Germinal center (tissue), 1 donor: ENCODE data around the gene KRTAP10-6.
"Not testable (repeated sequence)": the region's sequence is repeated elsewhere in the genome, so short reads cannot be mapped to it uniquely, and the experiment has no call there.

Source experiments
- DNase-seq: peaks from one replicate; pipeline ENCODE4 v3.0.0; 2012; ENCODE audit warnings: mixed read lengths, low spot score

Gene KRTAP10-6

GRCh38 chr21:44592446-44593311, at the start of gene KRTAP10-6:
TSS of gene KRTAP10-6 (minus strand) at chr21:44592505. CDS start at chr21:44592484, 21 bp downstream.
- no peak for DNase-seq

- DNase-seq = no peak
These were observed 48.5 kb upstream of the KRTAP10-6 start for GRCh38 chr21:44640761-44641160.

- no peak for DNase-seq
These were observed 47.0 kb upstream of the KRTAP10-6 start for GRCh38 chr21:44639331-44639655.

- DNase-seq = not testable (repeated sequence)
These were observed 46.4 kb upstream of the KRTAP10-6 start for GRCh38 chr21:44638506-44639330.

GRCh38 chr21:44637851-44638348, 45.6 kb upstream of the KRTAP10-6 start:
- DNase-seq = not testable (repeated sequence)

GRCh38 chr21:44637018-44637850, 44.9 kb upstream of the KRTAP10-6 start, which contains the start of gene KRTAP10-10:
TSS of gene KRTAP10-10 (plus strand) at chr21:44637356. CDS start at chr21:44637418, 62 bp downstream.
- no peak for DNase-seq

- no peak for DNase-seq
These were observed 44.1 kb upstream of the KRTAP10-6 start for GRCh38 chr21:44636209-44637017.

- DNase-seq = no peak
These were observed 39.8 kb upstream of the KRTAP10-6 start for GRCh38 chr21:44632067-44632466.

GRCh38 chr21:44630440-44630839, 38.1 kb upstream of the KRTAP10-6 start:
- DNase-seq = no peak

GRCh38 chr21:44628707-44629391, 36.5 kb upstream of the KRTAP10-6 start:
- DNase-seq = no peak

- not testable (repeated sequence) for DNase-seq
These were observed 35.5 kb upstream of the KRTAP10-6 start for GRCh38 chr21:44627831-44628233.

GRCh38 chr21:44627181-44627822, 35.0 kb upstream of the KRTAP10-6 start:
- DNase-seq = not testable (repeated sequence)

GRCh38 chr21:44626673-44627143, 34.4 kb upstream of the KRTAP10-6 start, which contains the start of gene KRTAP10-9:
TSS of gene KRTAP10-9 (plus strand) at chr21:44627093. CDS start at chr21:44627172, 79 bp downstream.
- no peak for DNase-seq

- DNase-seq = no peak
These were observed 34.0 kb upstream of the KRTAP10-6 start for GRCh38 chr21:44626262-44626661.

GRCh38 chr21:44625756-44626155, 33.5 kb upstream of the KRTAP10-6 start:
- no peak for DNase-seq

- no peak for DNase-seq
These were observed 31.3 kb upstream of the KRTAP10-6 start for GRCh38 chr21:44623575-44623974.

- no peak for DNase-seq
These were observed 27.6 kb upstream of the KRTAP10-6 start for GRCh38 chr21:44619886-44620285.

- DNase-seq = no peak
These were observed 26.6 kb upstream of the KRTAP10-6 start for GRCh38 chr21:44618909-44619308.

GRCh38 chr21:44618504-44618903, 26.2 kb upstream of the KRTAP10-6 start:
- DNase-seq = no peak
